Endometrium (tissue), 2 donors: ENCODE measurements around the gene GAL3ST2.
"Not testable (repeated sequence)": the region's sequence is repeated elsewhere in the genome, so short reads cannot be mapped to it uniquely, and the experiment has no call there.

Source experiments
- FAIRE-seq: peaks from 2 replicates; lab custom pipeline; 2012; peaks lifted over from hg19 to GRCh38; lab: Jason Lieb, UNC
- donor health status: control.
- donor health status: control.

Gene GAL3ST2

DNA sequence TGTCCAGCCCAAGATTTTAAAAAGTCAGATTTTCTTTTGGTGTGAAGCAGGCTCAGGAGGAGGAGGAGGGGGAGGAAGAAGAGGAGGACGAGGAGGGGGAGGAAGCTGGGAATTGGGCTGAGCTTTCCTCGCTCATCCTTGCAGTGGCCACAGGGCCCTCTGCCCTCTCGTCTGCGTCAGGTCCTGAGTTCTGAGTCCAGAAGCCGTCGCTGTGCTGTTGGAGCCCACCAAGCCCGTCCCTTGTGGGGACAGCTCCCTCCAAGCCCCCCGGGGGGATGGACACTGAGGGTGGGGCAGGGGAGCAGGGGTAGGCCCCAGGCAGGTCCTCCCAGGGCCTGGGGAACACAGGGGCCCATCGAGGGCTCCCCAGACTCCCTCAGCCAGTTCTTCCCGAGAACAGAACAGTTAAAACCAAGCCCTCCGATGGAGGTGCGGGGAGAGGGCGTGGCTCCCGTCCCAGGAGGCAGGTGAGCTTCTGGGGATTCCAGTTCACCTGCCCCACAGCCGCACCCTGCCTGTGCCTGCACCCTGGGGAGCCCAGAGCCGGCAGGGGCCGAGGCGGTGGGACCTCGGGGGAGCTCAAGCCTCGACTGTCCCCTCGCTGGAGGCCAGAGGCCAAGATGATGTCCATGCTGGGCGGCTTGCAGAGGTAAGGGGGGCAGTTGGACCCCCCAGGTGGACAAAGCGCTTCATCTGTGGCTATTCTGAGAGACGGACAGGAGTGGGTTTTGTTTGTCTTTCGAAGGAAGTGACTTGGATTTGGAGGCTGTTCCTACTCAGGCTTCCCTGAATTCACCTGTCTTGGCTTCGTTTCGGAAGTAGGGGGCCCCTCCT is at the start of gene GAL3ST2:
Gene GAL3ST2 (plus strand): TSS at position 487 of the 834 bp plus-strand sequence. CDS start 134 bp downstream, at position 621.
- no peak for FAIRE-seq

- no peak for FAIRE-seq
Measured at GRCh38 chr2:241728000-241728399, 48.6 kb upstream of the GAL3ST2 start.

DNA sequence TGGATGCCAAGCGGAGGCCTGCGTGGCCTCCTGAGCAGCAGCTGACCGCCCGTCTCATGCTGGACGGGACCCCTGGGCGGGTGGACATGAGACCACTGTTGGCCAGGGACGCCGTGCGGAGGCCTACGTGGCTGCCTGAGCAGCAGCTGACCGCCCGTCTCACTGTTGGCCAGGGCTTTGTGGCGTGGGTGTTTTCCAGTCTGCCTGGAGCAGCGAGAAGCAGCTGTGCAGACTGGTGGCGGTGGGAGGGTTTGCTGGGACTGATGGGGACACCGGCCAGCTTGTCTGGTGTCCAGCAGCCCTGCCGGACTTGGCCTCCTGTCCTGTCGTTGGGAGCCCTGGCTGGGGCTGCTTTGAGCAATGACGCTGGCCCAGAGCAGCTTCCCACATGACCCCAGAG is 48.0 kb upstream of the GAL3ST2 start:
- no peak for FAIRE-seq

DNA sequence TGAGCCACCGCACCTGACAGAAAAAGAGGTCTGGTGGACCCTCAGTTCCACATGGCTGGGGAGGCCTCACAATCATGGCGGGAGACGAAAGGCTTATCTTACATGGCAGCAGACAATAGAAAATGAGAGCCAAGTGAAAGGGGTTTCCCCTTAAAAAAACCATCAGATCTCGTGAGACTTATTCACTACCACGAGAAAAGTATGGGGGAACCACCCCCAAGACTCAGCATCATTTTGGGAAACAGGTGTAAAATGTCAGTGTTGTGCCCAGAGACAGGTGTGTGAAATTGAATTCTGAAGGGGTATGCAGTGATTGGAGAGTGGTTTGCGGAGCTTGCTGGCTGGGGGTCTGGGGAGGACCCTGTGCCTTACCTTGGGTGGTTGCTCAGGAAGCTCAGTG is 46.8 kb upstream of the GAL3ST2 start:
- no peak for FAIRE-seq

GRCh38 chr2:241730671-241731293 is 45.8 kb upstream of the GAL3ST2 start:
- no peak for FAIRE-seq

GRCh38 chr2:241732513-241733186 is 44.0 kb upstream of the GAL3ST2 start:
- not testable (repeated sequence) for FAIRE-seq

GRCh38 chr2:241733391-241734207 is 43.0 kb upstream of the GAL3ST2 start:
- FAIRE-seq = no peak

- no peak for FAIRE-seq
Measured at GRCh38 chr2:241734208-241734466, 42.5 kb upstream of the GAL3ST2 start.

GRCh38 chr2:241734467-241735208 is 42.0 kb upstream of the GAL3ST2 start, which contains the start of gene D2HGDH:
D2HGDH (plus strand) TSS chr2:241734630; CDS start chr2:241735225, 595 bp downstream.
- no peak for FAIRE-seq

DNA sequence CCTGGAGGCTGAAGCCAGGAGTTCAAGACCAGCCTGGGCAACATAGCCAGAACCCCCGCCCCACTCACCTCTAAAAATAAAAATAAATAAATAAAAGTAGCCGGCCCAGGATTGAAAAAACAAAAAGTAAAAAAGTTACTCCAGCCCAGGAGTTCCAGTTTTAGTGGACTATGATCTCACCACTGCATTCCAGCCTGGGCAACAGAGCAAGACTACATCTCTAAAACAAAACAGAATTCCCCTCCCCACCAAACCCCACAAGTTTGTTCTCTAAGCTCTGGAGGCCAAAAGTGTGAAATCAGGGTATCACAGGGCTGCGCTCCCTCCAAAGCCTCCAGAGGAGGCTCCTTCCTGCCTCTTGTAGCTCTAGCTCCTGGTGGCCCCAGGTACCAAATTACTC is 40.5 kb upstream of the GAL3ST2 start:
- FAIRE-seq = no peak

GRCh38 chr2:241738040-241738686 is 38.5 kb upstream of the GAL3ST2 start:
- no peak for FAIRE-seq

- no peak for FAIRE-seq
Measured at GRCh38 chr2:241739177-241739576, 37.4 kb upstream of the GAL3ST2 start.

DNA sequence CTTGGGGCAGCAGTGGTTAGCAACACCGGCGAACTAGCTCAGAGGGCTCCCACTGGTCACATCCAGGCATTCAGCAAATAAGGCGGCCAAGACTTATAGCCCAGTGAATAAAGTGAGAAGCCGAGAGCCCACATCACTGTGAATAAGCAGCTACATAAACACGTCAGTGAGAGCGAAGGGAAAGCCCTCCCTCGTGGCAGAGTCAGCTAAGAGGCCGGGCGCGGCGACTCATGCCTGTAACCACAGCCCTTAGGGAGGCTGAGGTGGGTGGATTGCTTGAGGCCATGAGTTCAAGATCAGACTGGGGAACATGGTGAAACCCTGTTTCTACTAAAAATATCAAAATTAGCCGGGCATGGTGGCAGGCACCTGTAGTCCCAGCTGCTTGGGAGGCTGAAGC is 37.0 kb upstream of the GAL3ST2 start:
- FAIRE-seq = no peak

GRCh38 chr2:241741016-241741415 is 35.6 kb upstream of the GAL3ST2 start:
- no peak for FAIRE-seq

DNA sequence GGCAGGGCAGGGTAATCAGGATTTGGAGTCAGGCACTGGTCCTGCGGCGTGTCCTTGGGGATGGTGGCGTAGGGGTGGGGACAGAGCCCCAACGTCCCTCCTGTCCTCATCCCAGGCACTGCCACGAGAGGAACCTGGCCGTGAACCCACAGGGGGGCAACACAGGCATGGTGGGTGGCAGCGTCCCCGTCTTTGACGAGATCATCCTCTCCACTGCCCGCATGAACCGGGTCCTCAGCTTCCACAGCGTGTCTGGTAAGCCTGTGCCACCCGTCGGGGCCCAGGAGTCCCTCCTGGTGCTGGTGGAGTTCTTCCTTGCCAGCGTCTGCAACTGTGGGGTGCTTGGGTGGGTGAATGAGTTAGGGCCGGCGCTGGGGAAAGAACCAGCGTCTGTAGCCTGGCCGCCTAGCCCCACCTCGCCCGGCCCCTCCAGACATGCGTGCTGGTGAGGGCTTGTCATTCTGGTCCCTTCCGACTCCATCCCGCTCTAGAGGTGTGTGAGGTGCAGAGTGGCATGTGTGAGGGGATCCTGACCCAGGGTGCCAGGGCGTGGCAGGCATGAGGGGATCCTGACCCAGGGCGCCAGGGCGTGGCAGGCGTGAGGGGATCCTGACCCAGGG is 34.2 kb upstream of the GAL3ST2 start:
- FAIRE-seq = no peak

- not testable (repeated sequence) for FAIRE-seq
Measured at GRCh38 chr2:241743008-241743407, 33.6 kb upstream of the GAL3ST2 start.

DNA sequence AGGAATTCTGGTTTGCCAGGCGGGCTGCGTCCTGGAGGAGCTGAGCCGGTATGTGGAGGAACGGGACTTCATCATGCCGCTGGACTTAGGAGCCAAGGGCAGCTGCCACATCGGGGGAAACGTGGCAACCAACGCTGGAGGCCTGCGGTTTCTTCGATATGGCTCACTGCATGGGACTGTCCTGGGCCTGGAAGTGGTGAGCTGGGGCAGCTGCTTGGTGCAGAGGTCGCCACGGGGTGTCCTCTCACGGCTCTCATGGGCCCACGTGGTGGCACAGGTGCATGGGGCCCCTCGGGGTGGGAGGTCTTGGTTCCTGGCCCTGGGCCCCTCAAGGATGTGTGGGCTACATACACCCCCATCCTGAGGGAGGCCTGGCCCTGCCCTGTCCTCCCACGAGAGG is 33.0 kb upstream of the GAL3ST2 start:
- no peak for FAIRE-seq

- FAIRE-seq = no peak
Measured at GRCh38 chr2:241744028-241744754, 32.4 kb upstream of the GAL3ST2 start.

GRCh38 chr2:241745276-241745675 is 31.3 kb upstream of the GAL3ST2 start:
- FAIRE-seq = no peak

GRCh38 chr2:241746084-241746483 is 30.5 kb upstream of the GAL3ST2 start:
- FAIRE-seq = no peak
